ENCODE results near the gene RUNX2. TPM values are rescaled to one million over a fixed set of nuclear protein-coding genes. Genes with fewer than 3 reads are reported as not detected.

Gene RUNX2
- total and polyA plus RNA-seq, 2 experiments from 2014 or later: 0.66 to 1.7 TPM

DNA sequence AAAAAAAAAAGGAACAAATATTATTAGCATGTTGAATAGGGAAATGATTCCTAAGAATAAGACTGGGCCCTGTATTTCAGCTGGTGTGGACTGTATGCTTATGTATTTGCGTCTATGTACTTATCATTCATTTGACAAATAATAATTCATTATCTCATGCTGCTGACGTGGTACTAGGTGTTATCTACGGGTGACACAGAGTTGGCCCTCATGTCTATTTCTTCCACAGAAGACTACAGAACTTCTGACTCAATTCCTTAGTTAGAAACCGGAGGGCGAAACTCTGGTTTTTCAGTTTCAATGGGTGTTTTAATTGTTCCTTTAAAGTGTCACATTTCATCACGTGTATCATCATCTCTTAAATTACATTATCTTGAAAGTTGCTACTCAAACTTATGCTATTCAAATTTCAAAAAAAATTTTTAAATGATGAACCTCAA, 381.7 kb downstream of the RUNX2 start:
- H3K4me1 Mint-ChIP-seq: peaks cover 7% of the 10 kb centered on the region; the same call in 2 of the 3 replicates
- Histone ChIP-seq H3F3A (replicated peaks; ENCODE audit: low read depth) (no peaks in the 10 kb centered on the region), H4K20me1 (replicated peaks; ENCODE audit: insufficient read depth) (no peaks in the 10 kb centered on the region), H3K36me3 (ENCODE audit: insufficient read depth) (no peaks in the 10 kb centered on the region), H3K4me2 (no peak overlapping the region), H3K27ac (ENCODE audit: low read depth) (no peak overlapping the region), H3K27me3 (ENCODE audit: insufficient read depth) (no peaks in the 10 kb centered on the region), H3K79me2 (replicated peaks; ENCODE audit: insufficient read depth) (no peaks in the 10 kb centered on the region), H3K9me2 (ENCODE audit: insufficient read depth) (no peaks in the 10 kb centered on the region), H3K4me3 (no peak overlapping the region), H2AFZ (no peak overlapping the region), H3K4me1 (ENCODE audit: insufficient read depth) (no peaks in the 10 kb centered on the region)
- no peaks in the 10 kb centered on the region for H3K36me3 Mint-ChIP-seq (ENCODE audit: low read depth)
- DNase-seq (ENCODE audit: low spot score): no peak
- H3K4me3 Mint-ChIP-seq: no peak overlapping the region
- TF ChIP-seq STAT1 (IDR thresholded peaks at IDR 0.05; ENCODE audit: unreplicated experiment) (no peak), ZNF331 (CRISPR knock-in tag; IDR thresholded peaks at IDR 0.05; ENCODE audit: low read depth) (no peak), EZH2 (IDR thresholded peaks at IDR 0.05; ENCODE audit: low read depth, unreplicated experiment) (no peak), EZH2phosphoT487 (IDR thresholded peaks at IDR 0.05; ENCODE audit: unreplicated experiment) (no peak), NANOG (IDR thresholded peaks at IDR 0.05; ENCODE audit: borderline replicate concordance) (no peak), POLR2AphosphoS5 (IDR thresholded peaks at IDR 0.05; ENCODE audit: low read depth) (no peak), ZNF114 (CRISPR knock-in tag; IDR thresholded peaks at IDR 0.05) (no peak), CREB1 (CRISPR knock-in tag; IDR thresholded peaks at IDR 0.05; ENCODE audit: low read depth) (no peak), JUNB (IDR thresholded peaks at IDR 0.05; ENCODE audit: unreplicated experiment) (no peak)
- TF ChIP-seq, protein P1, sequence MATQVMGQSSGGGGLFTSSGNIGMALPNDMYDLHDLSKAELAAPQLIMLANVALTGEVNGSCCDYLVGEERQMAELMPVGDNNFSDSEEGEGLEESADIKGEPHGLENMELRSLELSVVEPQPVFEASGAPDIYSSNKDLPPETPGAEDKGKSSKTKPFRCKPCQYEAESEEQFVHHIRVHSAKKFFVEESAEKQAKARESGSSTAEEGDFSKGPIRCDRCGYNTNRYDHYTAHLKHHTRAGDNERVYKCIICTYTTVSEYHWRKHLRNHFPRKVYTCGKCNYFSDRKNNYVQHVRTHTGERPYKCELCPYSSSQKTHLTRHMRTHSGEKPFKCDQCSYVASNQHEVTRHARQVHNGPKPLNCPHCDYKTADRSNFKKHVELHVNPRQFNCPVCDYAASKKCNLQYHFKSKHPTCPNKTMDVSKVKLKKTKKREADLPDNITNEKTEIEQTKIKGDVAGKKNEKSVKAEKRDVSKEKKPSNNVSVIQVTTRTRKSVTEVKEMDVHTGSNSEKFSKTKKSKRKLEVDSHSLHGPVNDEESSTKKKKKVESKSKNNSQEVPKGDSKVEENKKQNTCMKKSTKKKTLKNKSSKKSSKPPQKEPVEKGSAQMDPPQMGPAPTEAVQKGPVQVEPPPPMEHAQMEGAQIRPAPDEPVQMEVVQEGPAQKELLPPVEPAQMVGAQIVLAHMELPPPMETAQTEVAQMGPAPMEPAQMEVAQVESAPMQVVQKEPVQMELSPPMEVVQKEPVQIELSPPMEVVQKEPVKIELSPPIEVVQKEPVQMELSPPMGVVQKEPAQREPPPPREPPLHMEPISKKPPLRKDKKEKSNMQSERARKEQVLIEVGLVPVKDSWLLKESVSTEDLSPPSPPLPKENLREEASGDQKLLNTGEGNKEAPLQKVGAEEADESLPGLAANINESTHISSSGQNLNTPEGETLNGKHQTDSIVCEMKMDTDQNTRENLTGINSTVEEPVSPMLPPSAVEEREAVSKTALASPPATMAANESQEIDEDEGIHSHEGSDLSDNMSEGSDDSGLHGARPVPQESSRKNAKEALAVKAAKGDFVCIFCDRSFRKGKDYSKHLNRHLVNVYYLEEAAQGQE (IDR thresholded peaks at IDR 0.05; ENCODE audit: unreplicated experiment): no peak
- TF ChIP-seq, protein P2, sequence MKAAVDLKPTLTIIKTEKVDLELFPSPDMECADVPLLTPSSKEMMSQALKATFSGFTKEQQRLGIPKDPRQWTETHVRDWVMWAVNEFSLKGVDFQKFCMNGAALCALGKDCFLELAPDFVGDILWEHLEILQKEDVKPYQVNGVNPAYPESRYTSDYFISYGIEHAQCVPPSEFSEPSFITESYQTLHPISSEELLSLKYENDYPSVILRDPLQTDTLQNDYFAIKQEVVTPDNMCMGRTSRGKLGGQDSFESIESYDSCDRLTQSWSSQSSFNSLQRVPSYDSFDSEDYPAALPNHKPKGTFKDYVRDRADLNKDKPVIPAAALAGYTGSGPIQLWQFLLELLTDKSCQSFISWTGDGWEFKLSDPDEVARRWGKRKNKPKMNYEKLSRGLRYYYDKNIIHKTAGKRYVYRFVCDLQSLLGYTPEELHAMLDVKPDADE (IDR thresholded peaks at IDR 0.05): no peak
- TF ChIP-seq, protein P3, sequence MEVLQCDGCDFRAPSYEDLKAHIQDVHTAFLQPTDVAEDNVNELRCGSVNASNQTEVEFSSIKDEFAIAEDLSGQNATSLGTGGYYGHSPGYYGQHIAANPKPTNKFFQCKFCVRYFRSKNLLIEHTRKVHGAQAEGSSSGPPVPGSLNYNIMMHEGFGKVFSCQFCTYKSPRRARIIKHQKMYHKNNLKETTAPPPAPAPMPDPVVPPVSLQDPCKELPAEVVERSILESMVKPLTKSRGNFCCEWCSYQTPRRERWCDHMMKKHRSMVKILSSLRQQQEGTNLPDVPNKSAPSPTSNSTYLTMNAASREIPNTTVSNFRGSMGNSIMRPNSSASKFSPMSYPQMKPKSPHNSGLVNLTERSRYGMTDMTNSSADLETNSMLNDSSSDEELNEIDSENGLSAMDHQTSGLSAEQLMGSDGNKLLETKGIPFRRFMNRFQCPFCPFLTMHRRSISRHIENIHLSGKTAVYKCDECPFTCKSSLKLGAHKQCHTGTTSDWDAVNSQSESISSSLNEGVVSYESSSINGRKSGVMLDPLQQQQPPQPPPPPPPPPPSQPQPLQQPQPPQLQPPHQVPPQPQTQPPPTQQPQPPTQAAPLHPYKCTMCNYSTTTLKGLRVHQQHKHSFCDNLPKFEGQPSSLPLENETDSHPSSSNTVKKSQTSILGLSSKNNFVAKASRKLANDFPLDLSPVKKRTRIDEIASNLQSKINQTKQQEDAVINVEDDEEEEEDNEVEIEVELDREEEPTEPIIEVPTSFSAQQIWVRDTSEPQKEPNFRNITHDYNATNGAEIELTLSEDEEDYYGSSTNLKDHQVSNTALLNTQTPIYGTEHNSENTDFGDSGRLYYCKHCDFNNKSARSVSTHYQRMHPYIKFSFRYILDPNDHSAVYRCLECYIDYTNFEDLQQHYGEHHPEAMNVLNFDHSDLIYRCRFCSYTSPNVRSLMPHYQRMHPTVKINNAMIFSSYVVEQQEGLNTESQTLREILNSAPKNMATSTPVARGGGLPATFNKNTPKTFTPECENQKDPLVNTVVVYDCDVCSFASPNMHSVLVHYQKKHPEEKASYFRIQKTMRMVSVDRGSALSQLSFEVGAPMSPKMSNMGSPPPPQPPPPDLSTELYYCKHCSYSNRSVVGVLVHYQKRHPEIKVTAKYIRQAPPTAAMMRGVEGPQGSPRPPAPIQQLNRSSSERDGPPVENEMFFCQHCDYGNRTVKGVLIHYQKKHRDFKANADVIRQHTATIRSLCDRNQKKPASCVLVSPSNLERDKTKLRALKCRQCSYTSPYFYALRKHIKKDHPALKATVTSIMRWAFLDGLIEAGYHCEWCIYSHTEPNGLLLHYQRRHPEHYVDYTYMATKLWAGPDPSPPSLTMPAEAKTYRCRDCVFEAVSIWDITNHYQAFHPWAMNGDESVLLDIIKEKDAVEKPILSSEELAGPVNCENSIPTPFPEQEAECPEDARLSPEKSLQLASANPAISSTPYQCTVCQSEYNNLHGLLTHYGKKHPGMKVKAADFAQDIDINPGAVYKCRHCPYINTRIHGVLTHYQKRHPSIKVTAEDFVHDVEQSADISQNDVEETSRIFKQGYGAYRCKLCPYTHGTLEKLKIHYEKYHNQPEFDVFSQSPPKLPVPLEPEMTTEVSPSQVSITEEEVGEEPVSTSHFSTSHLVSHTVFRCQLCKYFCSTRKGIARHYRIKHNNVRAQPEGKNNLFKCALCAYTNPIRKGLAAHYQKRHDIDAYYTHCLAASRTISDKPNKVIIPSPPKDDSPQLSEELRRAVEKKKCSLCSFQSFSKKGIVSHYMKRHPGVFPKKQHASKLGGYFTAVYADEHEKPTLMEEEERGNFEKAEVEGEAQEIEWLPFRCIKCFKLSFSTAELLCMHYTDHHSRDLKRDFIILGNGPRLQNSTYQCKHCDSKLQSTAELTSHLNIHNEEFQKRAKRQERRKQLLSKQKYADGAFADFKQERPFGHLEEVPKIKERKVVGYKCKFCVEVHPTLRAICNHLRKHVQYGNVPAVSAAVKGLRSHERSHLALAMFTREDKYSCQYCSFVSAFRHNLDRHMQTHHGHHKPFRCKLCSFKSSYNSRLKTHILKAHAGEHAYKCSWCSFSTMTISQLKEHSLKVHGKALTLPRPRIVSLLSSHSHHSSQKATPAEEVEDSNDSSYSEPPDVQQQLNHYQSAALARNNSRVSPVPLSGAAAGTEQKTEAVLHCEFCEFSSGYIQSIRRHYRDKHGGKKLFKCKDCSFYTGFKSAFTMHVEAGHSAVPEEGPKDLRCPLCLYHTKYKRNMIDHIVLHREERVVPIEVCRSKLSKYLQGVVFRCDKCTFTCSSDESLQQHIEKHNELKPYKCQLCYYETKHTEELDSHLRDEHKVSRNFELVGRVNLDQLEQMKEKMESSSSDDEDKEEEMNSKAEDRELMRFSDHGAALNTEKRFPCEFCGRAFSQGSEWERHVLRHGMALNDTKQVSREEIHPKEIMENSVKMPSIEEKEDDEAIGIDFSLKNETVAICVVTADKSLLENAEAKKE (CRISPR knock-in tag; IDR thresholded peaks at IDR 0.05): no peak
- TF ChIP-seq, protein P4, sequence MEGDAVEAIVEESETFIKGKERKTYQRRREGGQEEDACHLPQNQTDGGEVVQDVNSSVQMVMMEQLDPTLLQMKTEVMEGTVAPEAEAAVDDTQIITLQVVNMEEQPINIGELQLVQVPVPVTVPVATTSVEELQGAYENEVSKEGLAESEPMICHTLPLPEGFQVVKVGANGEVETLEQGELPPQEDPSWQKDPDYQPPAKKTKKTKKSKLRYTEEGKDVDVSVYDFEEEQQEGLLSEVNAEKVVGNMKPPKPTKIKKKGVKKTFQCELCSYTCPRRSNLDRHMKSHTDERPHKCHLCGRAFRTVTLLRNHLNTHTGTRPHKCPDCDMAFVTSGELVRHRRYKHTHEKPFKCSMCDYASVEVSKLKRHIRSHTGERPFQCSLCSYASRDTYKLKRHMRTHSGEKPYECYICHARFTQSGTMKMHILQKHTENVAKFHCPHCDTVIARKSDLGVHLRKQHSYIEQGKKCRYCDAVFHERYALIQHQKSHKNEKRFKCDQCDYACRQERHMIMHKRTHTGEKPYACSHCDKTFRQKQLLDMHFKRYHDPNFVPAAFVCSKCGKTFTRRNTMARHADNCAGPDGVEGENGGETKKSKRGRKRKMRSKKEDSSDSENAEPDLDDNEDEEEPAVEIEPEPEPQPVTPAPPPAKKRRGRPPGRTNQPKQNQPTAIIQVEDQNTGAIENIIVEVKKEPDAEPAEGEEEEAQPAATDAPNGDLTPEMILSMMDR (conservative IDR thresholded peaks at IDR 0.05; ENCODE audit: low read depth in 2 of 2): no peak
- no peaks in the 10 kb centered on the region for H3K27me3 Mint-ChIP-seq (ENCODE audit: insufficient read depth, low read depth, poor library complexity)
- ATAC-seq: no peak
- H3K27ac Mint-ChIP-seq: no peak overlapping the region
- no peaks in the 10 kb centered on the region for H3K9me3 Mint-ChIP-seq
